ENCODE data around the gene VPS37C.

- TF ChIP-seq CTCF (IDR thresholded peaks at IDR 0.05 in 2 of 3, conservative IDR thresholded peaks at IDR 0.05 in 1 of 3; ENCODE audit: borderline replicate concordance in 1 of 3, insufficient read depth in 1 of 3, low read depth in 2 of 3, low read length in 2 of 3): no peak
- no peak for TF ChIP-seq POLR2A (IDR thresholded peaks at IDR 0.05; ENCODE audit: borderline replicate concordance, extremely low read depth, insufficient read depth, insufficient read length)
These were observed 44.6 kb downstream of the VPS37C start for GRCh38 chr11:61116426-61117167.

Measured in HCT116 (cell line).